HL-60 (cell line): Measurements from ENCODE around the gene JARID2.
A peak's percentile ranks its signal among the peaks of the same experiment; 100 is the strongest.

Experiments
- DNase-seq, 2 experiments: peaks; one replicate each; pipeline ENCODE4 v3.0.0-alpha.2; 2010 to 2020; ENCODE audit warnings: low read depth in 1 of 2, low spot score in 1 of 2
- H3K27ac ChIP-seq: fragments of 250-450 bp; sonication (Bioruptor Pico); replicated peaks from 2 replicates; pipeline ENCODE4 v1.5.1; 2020; ENCODE audit warnings: mild to moderate bottlenecking, moderate library complexity
- H3K27me3 ChIP-seq: fragments of 250-450 bp; sonication (Bioruptor Pico); 2 replicates; pipeline ENCODE4 v1.5.1; 2021; ENCODE audit warnings: mild to moderate bottlenecking, moderate library complexity; ENCODE audit not compliant: insufficient read depth, poor library complexity, severe bottlenecking
- H3K4me3 ChIP-seq: replicated peaks from 2 replicates; pipeline ENCODE4 v1.5.1; 2011; ENCODE audit warnings: mild to moderate bottlenecking, control low read depth, low read length; ENCODE audit not compliant: insufficient read depth
- GABPA ChIP-seq: IDR thresholded peaks from 2 replicates; pipeline ENCODE4 v1.6.1; 2012; ENCODE audit warnings: low read depth
- POLR2AphosphoS5 ChIP-seq: IDR thresholded peaks from 2 replicates; pipeline ENCODE4 v1.6.1; 2012; ENCODE audit warnings: low read depth
- SPI1 ChIP-seq: IDR thresholded peaks from 2 replicates; pipeline ENCODE4 v1.6.1; 2012; ENCODE audit warnings: low read depth, mild to moderate bottlenecking, borderline replicate concordance
- TF ChIP-seq, protein P1 (sequence below): IDR thresholded peaks from one replicate; pipeline ENCODE4 v1.5.1; 2011; ENCODE audit warnings: low read length, control low read depth, inconsistent platforms; ENCODE audit not compliant: insufficient read depth
- TF ChIP-seq, protein P2 (sequence below): IDR thresholded peaks from 2 replicates; pipeline ENCODE4 v1.6.1; 2012; ENCODE audit warnings: low read depth; ENCODE audit not compliant: insufficient replicate concordance

JARID2 gene

DNA sequence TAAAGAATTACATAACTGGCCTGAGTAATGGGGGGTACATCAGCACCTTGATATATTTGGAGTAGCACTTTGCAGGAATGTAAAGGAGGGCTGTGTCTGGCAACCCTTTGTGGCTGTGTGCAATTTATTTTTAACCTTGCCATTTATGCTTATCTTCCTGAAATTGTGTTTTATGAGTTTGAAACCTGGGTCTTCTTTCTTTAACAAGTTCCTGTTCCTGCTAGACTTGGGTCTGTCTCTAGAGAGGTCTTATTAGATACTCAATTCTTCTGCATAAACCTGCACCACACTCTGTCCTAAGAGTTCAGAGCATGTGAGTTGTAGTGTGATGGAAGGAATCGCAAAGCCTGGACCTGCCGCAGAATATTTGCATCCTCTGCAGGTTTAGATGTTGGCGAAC lies 181.0 kb downstream of the JARID2 start:
- Histone ChIP-seq H3K27me3 (no peaks in the 10 kb centered on the region), H3K4me3 (no peak overlapping the region), H3K27ac (peak overlapping the region; percentile 63)
- TF ChIP-seq, protein P1, sequence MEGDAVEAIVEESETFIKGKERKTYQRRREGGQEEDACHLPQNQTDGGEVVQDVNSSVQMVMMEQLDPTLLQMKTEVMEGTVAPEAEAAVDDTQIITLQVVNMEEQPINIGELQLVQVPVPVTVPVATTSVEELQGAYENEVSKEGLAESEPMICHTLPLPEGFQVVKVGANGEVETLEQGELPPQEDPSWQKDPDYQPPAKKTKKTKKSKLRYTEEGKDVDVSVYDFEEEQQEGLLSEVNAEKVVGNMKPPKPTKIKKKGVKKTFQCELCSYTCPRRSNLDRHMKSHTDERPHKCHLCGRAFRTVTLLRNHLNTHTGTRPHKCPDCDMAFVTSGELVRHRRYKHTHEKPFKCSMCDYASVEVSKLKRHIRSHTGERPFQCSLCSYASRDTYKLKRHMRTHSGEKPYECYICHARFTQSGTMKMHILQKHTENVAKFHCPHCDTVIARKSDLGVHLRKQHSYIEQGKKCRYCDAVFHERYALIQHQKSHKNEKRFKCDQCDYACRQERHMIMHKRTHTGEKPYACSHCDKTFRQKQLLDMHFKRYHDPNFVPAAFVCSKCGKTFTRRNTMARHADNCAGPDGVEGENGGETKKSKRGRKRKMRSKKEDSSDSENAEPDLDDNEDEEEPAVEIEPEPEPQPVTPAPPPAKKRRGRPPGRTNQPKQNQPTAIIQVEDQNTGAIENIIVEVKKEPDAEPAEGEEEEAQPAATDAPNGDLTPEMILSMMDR, result no peak
- TF ChIP-seq, protein P2, sequence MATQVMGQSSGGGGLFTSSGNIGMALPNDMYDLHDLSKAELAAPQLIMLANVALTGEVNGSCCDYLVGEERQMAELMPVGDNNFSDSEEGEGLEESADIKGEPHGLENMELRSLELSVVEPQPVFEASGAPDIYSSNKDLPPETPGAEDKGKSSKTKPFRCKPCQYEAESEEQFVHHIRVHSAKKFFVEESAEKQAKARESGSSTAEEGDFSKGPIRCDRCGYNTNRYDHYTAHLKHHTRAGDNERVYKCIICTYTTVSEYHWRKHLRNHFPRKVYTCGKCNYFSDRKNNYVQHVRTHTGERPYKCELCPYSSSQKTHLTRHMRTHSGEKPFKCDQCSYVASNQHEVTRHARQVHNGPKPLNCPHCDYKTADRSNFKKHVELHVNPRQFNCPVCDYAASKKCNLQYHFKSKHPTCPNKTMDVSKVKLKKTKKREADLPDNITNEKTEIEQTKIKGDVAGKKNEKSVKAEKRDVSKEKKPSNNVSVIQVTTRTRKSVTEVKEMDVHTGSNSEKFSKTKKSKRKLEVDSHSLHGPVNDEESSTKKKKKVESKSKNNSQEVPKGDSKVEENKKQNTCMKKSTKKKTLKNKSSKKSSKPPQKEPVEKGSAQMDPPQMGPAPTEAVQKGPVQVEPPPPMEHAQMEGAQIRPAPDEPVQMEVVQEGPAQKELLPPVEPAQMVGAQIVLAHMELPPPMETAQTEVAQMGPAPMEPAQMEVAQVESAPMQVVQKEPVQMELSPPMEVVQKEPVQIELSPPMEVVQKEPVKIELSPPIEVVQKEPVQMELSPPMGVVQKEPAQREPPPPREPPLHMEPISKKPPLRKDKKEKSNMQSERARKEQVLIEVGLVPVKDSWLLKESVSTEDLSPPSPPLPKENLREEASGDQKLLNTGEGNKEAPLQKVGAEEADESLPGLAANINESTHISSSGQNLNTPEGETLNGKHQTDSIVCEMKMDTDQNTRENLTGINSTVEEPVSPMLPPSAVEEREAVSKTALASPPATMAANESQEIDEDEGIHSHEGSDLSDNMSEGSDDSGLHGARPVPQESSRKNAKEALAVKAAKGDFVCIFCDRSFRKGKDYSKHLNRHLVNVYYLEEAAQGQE, result no peak
- TF ChIP-seq GABPA (no peak), SPI1 (no peak), POLR2AphosphoS5 (no peak)
- no peak for DNase-seq

DNA sequence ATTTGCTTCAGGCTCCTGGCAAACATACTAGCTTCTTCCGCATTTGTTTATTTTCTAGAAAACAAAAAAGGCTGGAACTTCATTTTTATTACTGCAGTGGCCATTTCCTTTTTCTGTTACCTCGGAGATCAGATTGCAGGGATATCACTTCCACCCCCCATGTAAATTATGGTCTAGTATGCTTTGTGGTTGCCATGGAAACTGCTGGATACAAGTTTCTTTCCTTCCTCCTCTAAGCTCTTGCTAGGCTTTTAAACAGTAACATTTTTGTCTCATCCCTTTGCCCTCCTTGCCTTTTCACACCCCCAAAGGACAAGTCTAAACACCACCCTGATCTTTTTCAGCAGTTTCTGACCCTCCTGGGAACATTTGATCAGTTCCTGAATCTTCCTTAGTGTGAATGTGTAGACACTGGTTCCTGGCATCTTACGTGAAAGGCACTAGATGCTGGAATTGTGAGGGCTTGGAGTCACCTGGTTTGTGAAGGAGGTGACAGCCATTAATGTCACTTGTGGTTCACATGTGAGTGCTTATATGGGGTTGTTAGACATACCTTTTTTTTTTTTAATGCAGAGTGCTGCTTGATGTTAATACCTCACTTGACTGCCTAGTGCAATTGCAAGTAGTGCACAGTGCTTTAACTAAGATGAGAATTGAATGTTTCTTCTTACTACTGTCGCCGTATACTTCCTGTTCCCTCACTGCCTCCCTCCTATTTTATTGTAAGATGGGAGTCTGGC lies 181.6 kb downstream of the JARID2 start:
- TF ChIP-seq SPI1 (no peak), POLR2AphosphoS5 (no peak), GABPA (no peak)
- TF ChIP-seq, protein P2, result no peak
- TF ChIP-seq, protein P1, result no peak
- DNase-seq, result peak in 1 of 2 experiments; percentile 62
- Histone ChIP-seq H3K27ac (peak overlapping the region; percentile 63), H3K4me3 (no peak overlapping the region), H3K27me3 (no peaks in the 10 kb centered on the region)

DNA sequence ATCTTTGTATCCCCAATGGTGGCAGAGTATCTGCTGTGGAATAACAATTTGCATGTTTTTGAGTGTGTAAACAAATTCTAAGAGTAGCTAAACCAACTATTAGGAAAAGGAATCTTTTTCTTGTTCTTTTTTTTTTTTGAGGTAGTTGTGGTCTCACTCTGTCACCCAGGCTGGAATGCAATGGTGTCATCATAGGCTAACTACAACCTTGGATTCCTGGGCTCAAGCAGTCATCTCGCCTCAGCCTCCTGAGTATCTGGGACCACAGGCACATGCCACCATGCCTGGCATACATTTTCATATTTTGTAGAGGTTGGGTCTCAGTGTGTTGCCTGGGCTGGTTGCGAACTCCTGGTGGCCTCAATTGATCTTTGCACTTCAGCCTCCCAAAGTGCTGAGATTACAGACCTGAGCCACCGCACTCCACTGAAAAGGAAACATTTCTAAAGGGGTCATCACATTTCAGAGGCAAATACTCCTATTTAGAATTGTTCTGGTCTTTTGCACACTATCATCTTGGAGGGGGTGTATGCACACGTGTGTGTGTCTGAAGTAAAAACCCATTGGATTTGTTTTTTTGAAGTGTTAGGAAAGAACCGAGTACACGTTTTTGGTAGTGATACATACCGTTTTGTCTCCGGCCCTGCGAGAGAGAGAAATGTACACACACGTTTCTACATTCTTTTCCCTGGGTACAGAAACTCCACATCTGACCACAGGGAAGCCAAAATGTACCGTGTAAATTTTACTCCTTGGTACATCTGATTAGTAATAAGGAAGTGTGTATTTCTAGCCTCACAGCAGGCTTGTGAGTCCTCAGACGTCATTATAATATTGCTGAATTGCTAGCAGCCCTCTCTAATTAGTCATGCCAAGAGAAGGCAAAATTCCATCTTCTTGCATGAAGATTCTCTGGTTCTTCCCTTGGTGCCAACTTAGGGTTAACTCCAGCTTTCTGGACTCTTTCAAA lies 183.6 kb downstream of the JARID2 start:
- DNase-seq, result peak; percentile 26 to 74
- no peak overlapping the region for H3K27ac ChIP-seq
- TF ChIP-seq, protein P2, result no peak
- TF ChIP-seq SPI1, result peak; percentile 68
- H3K4me3 ChIP-seq, result no peak overlapping the region
- no peaks in the 10 kb centered on the region for H3K27me3 ChIP-seq
